Measurements from ENCODE around the gene VSTM2A.

VSTM2A gene

DNA sequence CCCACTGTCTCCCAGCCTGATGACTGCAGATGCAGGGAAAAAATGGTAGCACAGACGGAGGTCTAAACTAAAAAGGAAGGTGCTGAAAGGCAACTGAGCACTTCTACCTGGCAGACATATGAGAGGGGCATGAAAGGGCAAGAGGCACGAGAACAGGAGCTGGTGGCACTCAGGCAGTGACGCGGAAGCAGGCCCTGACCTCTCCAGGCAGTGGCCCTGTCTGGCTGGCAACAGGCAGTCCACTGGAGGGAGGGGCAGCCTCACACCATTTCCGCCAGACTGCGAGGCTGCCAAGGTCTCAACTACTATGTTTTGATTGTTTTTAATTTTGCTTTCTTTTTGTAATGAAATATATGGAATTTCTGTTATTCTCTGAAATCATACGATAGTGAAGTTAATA, 23.3 kb downstream of the VSTM2A start:
- ATAC-seq = no peak
- TF ChIP-seq, protein P1, sequence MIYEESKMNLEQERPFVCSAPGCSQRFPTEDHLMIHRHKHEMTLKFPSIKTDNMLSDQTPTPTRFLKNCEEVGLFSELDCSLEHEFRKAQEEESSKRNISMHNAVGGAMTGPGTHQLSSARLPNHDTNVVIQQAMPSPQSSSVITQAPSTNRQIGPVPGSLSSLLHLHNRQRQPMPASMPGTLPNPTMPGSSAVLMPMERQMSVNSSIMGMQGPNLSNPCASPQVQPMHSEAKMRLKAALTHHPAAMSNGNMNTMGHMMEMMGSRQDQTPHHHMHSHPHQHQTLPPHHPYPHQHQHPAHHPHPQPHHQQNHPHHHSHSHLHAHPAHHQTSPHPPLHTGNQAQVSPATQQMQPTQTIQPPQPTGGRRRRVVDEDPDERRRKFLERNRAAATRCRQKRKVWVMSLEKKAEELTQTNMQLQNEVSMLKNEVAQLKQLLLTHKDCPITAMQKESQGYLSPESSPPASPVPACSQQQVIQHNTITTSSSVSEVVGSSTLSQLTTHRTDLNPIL (CRISPR knock-in tag; IDR thresholded peaks at IDR 0.05; ENCODE audit: low read depth) = no peak
- TF ChIP-seq, protein P2, sequence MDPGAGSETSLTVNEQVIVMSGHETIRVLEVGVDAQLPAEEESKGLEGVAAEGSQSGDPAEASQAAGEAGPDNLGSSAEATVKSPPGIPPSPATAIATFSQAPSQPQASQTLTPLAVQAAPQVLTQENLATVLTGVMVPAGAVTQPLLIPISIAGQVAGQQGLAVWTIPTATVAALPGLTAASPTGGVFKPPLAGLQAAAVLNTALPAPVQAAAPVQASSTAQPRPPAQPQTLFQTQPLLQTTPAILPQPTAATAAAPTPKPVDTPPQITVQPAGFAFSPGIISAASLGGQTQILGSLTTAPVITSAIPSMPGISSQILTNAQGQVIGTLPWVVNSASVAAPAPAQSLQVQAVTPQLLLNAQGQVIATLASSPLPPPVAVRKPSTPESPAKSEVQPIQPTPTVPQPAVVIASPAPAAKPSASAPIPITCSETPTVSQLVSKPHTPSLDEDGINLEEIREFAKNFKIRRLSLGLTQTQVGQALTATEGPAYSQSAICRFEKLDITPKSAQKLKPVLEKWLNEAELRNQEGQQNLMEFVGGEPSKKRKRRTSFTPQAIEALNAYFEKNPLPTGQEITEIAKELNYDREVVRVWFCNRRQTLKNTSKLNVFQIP (CRISPR knock-in tag; IDR thresholded peaks at IDR 0.05; ENCODE audit: borderline replicate concordance, low read depth) = no peak
- TF ChIP-seq ZNF70 (CRISPR knock-in tag; IDR thresholded peaks at IDR 0.05) = no peak
- TF ChIP-seq, protein P3, sequence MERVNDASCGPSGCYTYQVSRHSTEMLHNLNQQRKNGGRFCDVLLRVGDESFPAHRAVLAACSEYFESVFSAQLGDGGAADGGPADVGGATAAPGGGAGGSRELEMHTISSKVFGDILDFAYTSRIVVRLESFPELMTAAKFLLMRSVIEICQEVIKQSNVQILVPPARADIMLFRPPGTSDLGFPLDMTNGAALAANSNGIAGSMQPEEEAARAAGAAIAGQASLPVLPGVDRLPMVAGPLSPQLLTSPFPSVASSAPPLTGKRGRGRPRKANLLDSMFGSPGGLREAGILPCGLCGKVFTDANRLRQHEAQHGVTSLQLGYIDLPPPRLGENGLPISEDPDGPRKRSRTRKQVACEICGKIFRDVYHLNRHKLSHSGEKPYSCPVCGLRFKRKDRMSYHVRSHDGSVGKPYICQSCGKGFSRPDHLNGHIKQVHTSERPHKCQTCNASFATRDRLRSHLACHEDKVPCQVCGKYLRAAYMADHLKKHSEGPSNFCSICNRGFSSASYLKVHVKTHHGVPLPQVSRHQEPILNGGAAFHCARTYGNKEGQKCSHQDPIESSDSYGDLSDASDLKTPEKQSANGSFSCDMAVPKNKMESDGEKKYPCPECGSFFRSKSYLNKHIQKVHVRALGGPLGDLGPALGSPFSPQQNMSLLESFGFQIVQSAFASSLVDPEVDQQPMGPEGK (CRISPR knock-in tag; IDR thresholded peaks at IDR 0.05; ENCODE audit: borderline replicate concordance) = no peak
- TF ChIP-seq GLIS3 (CRISPR knock-in tag; IDR thresholded peaks at IDR 0.05) = no peak
- TF ChIP-seq, protein P4, sequence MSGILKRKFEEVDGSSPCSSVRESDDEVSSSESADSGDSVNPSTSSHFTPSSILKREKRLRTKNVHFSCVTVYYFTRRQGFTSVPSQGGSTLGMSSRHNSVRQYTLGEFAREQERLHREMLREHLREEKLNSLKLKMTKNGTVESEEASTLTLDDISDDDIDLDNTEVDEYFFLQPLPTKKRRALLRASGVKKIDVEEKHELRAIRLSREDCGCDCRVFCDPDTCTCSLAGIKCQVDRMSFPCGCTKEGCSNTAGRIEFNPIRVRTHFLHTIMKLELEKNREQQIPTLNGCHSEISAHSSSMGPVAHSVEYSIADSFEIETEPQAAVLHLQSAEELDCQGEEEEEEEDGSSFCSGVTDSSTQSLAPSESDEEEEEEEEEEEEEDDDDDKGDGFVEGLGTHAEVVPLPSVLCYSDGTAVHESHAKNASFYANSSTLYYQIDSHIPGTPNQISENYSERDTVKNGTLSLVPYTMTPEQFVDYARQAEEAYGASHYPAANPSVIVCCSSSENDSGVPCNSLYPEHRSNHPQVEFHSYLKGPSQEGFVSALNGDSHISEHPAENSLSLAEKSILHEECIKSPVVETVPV (CRISPR knock-in tag; IDR thresholded peaks at IDR 0.05) = no peak

DNA sequence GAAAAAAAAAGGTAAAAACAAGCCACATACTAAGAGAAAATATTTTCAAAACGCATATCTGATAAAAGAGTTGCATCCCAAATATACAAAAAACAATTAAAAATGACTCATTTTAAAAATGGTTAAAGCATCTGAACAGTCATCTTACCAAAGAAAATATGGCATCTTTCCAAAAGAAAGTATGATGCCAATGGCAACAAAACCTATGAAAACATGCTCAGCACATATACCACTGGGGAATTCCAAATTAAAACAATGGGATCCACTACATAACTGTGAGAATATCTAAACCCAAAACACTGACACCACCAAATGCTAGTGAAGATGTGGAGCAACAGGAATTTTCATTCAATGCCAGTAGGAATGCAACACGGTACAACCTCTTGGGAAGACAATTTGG, 39.3 kb downstream of the VSTM2A start:
- ATAC-seq = no peak
- TF ChIP-seq PPARA (CRISPR knock-in tag; IDR thresholded peaks at IDR 0.05; ENCODE audit: borderline replicate concordance) (no peak), RARB (CRISPR knock-in tag; IDR thresholded peaks at IDR 0.05) (no peak), TOX (CRISPR knock-in tag; IDR thresholded peaks at IDR 0.05; ENCODE audit: borderline replicate concordance) (no peak), ZNF565 (CRISPR knock-in tag; conservative IDR thresholded peaks at IDR 0.05; ENCODE audit: low read depth) (no peak), ARNTL (CRISPR knock-in tag; IDR thresholded peaks at IDR 0.05; ENCODE audit: borderline replicate concordance, low read depth) (no peak), CSDC2 (CRISPR knock-in tag; IDR thresholded peaks at IDR 0.05) (no peak), ZNF8 (CRISPR knock-in tag; IDR thresholded peaks at IDR 0.05) (no peak)

DNA sequence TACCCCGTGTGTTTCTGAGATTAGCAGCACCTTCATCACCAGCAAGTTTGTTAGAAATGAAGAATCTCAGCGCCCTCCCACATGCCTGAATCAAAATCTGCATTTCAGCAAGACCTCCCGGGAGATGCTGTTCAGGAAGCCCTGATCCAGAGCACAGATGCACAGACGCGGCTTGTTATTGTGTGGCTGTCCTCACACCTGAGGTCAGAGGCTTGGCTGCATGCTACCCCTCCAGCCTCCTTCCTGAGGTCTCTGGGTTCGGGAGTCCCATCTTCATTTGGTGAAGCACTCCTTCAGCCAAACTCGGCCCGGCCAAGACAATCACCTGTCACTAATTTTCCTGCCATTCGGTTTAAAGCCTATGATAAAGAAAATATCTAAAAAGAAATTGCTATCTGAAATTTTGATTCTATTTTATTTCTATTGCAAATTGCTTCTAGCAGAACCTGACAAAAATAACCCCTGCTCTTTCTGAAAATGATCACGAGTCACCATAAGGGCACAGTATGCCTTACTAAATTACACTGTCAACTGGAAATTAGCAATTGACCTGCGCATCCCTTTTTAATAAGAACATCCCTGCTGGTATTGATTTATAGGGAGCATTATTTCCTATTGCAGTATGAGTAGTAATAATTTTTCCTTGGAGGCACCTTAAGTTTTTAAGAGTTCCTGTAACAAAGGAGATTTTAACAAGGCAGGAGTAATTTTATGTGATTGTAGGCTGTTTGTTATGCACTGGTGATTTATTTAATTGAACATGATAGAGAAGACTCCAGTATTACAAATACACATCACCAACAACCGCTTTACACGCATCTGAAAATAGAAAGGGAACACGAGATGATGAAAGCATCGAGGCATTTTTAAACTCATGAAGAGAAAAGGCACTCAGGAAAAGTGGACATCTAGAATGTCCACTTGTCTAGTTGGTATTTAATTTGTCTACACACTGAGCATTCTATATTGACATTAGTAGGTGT, 49.5 kb downstream of the VSTM2A start:
- TF ChIP-seq PPARA (CRISPR knock-in tag; IDR thresholded peaks at IDR 0.05; ENCODE audit: borderline replicate concordance) (no peak), TCF4 (CRISPR knock-in tag; IDR thresholded peaks at IDR 0.05; ENCODE audit: borderline replicate concordance) (no peak), ZNF70 (CRISPR knock-in tag; IDR thresholded peaks at IDR 0.05) (no peak), ZNF8 (CRISPR knock-in tag; IDR thresholded peaks at IDR 0.05) (no peak), ISL1 (CRISPR knock-in tag; IDR thresholded peaks at IDR 0.05) (no peak), TOX (CRISPR knock-in tag; IDR thresholded peaks at IDR 0.05; ENCODE audit: borderline replicate concordance) (no peak), RARB (CRISPR knock-in tag; IDR thresholded peaks at IDR 0.05) (no peak), ZC3H10 (CRISPR knock-in tag; IDR thresholded peaks at IDR 0.05) (no peak), ARNTL (CRISPR knock-in tag; IDR thresholded peaks at IDR 0.05; ENCODE audit: borderline replicate concordance, low read depth) (no peak), ZFP30 (CRISPR knock-in tag; IDR thresholded peaks at IDR 0.05) (no peak), GLIS3 (CRISPR knock-in tag; IDR thresholded peaks at IDR 0.05) (no peak), CSDC2 (CRISPR knock-in tag; IDR thresholded peaks at IDR 0.05) (no peak), ZFP3 (CRISPR knock-in tag; IDR thresholded peaks at IDR 0.05) (no peak), SNAI2 (CRISPR knock-in tag; IDR thresholded peaks at IDR 0.05) (no peak)
- TF ChIP-seq, protein P2 (CRISPR knock-in tag; IDR thresholded peaks at IDR 0.05; ENCODE audit: borderline replicate concordance, low read depth) = no peak
- TF ChIP-seq, protein P4 (CRISPR knock-in tag; IDR thresholded peaks at IDR 0.05) = no peak
- TF ChIP-seq, protein P5, sequence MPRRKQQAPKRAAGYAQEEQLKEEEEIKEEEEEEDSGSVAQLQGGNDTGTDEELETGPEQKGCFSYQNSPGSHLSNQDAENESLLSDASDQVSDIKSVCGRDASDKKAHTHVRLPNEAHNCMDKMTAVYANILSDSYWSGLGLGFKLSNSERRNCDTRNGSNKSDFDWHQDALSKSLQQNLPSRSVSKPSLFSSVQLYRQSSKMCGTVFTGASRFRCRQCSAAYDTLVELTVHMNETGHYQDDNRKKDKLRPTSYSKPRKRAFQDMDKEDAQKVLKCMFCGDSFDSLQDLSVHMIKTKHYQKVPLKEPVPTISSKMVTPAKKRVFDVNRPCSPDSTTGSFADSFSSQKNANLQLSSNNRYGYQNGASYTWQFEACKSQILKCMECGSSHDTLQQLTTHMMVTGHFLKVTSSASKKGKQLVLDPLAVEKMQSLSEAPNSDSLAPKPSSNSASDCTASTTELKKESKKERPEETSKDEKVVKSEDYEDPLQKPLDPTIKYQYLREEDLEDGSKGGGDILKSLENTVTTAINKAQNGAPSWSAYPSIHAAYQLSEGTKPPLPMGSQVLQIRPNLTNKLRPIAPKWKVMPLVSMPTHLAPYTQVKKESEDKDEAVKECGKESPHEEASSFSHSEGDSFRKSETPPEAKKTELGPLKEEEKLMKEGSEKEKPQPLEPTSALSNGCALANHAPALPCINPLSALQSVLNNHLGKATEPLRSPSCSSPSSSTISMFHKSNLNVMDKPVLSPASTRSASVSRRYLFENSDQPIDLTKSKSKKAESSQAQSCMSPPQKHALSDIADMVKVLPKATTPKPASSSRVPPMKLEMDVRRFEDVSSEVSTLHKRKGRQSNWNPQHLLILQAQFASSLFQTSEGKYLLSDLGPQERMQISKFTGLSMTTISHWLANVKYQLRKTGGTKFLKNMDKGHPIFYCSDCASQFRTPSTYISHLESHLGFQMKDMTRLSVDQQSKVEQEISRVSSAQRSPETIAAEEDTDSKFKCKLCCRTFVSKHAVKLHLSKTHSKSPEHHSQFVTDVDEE (CRISPR knock-in tag; IDR thresholded peaks at IDR 0.05) = no peak
- no peak for ATAC-seq
